PC-3 (cell line): ENCODE results near the gene CRIM1. TPM values are rescaled to one million over a fixed set of nuclear protein-coding genes. Genes with fewer than 3 reads are reported as not detected.
A peak's percentile ranks its signal among the peaks of the same experiment; 100 is the strongest.

ENCODE experiments used
- ATAC-seq: fragments of 200-7000 bp; cut with Tn5 transposase; 2 replicates; pipeline ENCODE4 v1.9.1; 2020; ENCODE audit warnings: mild to moderate bottlenecking, moderate library complexity
- BruUV-seq: library from RNA; stranded (reverse); fragments of 400-500 nt; replicated peaks from 2 replicates; lab custom pipeline; 2021; lab: Mats Ljungman, UMichigan
- CTCF ChIA-PET: fragments of 300-600 bp; sonication (Branson Sonifier 250); formaldehyde crosslinking; loops from one replicate; lab custom pipeline; 2022; ENCODE audit warnings: antibody characterized with exemption; lab: Charles Lee
- POLR2A ChIA-PET: fragments of 300-600 bp; sonication (Branson Sonifier 250); formaldehyde crosslinking; loops from one replicate; lab custom pipeline; 2022; ENCODE audit warnings: antibody characterized with exemption; ENCODE audit not compliant: unreplicated experiment; lab: Charles Lee
- DNase-seq: peaks from one replicate; pipeline ENCODE4 v3.0.0-alpha.2; 2015
- H2AFZ ChIP-seq: fragments of 300-600 bp; sonication (generic); 2 replicates; pipeline ENCODE4 v1.6.0; 2016; ENCODE audit warnings: antibody characterized with exemption, low read length
- H3F3A ChIP-seq: fragments of 300-600 bp; sonication (generic); one replicate; pipeline ENCODE4 v1.6.0; 2017; ENCODE audit warnings: antibody characterized with exemption, low read length, control low read depth, mild to moderate bottlenecking; ENCODE audit not compliant: unreplicated experiment
- H3K27ac ChIP-seq: fragments of 300-600 bp; sonication (generic); 2 replicates; pipeline ENCODE4 v1.5.1; 2016; ENCODE audit warnings: mild to moderate bottlenecking, low read length
- H3K27me3 ChIP-seq: fragments of 300-600 bp; sonication (generic); 2 replicates; pipeline ENCODE4 v1.6.1; 2016; ENCODE audit warnings: low read length, mixed read lengths
- H3K36me3 ChIP-seq: fragments of 300-600 bp; sonication (generic); 2 replicates; pipeline ENCODE4 v1.6.1; 2016; ENCODE audit warnings: low read depth, mixed run types, low read length, mixed read lengths
- H3K4me1 ChIP-seq: fragments of 300-600 bp; sonication (generic); 2 replicates; pipeline ENCODE4 v1.5.1; 2016; ENCODE audit warnings: low read length; ENCODE audit not compliant: insufficient read depth
- H3K4me2 ChIP-seq: fragments of 300-600 bp; sonication (generic); 2 replicates; pipeline ENCODE4 v1.6.0; 2016; ENCODE audit warnings: low read length
- H3K4me3 ChIP-seq: fragments of 300-600 bp; sonication (generic); 2 replicates; pipeline ENCODE4 v1.5.1; 2016; ENCODE audit warnings: mild to moderate bottlenecking, low read length, mixed read lengths
- H3K79me2 ChIP-seq: fragments of 300-600 bp; sonication (generic); 2 replicates; pipeline ENCODE4 v1.6.1; 2017; ENCODE audit warnings: low read length, mixed read lengths
- H3K9ac ChIP-seq: fragments of 300-600 bp; sonication (generic); 2 replicates; pipeline ENCODE4 v1.6.0; 2016; ENCODE audit warnings: mild to moderate bottlenecking, low read length
- H3K9me2 ChIP-seq: fragments of 300-600 bp; sonication (generic); replicated peaks from 2 replicates; pipeline ENCODE4 v1.6.1; 2016; ENCODE audit warnings: mixed run types, low read length, mixed read lengths
- H3K9me3 ChIP-seq: fragments of 300-600 bp; sonication (generic); 2 replicates; pipeline ENCODE4 v1.6.1; 2016; ENCODE audit warnings: low read length, mixed read lengths
- H4K20me1 ChIP-seq: fragments of 300-600 bp; sonication (generic); 2 replicates; pipeline ENCODE4 v1.6.1; 2016; ENCODE audit warnings: low read length, mixed read lengths
- EZH2 ChIP-seq: fragments of 300-600 bp; sonication (generic); IDR thresholded peaks from one replicate; pipeline ENCODE4 v1.6.1; 2017; ENCODE audit warnings: antibody characterized with exemption, mild to moderate bottlenecking, low read length; ENCODE audit not compliant: unreplicated experiment
- EZH2phosphoT487 ChIP-seq: fragments of 300-600 bp; sonication (generic); IDR thresholded peaks from 2 replicates; pipeline ENCODE4 v1.6.1; 2018; ENCODE audit warnings: mild to moderate bottlenecking, antibody characterized with exemption, low read length, borderline replicate concordance
- intact Hi-C: fragments of 100-400 bp; cut with micrococcal nuclease; formaldehyde crosslinking; loops from 2 replicates; pipeline ENCODE4 v1.9.0; 2023
- total RNA-seq: library from RNA; depleted of rRNA; stranded (reverse); fragments of >200 nt; gene quantifications from 2 replicates; pipeline ENCODE4 v1.2.3, GENCODE V29; 2014
- TF ChIP-seq, protein P1 (sequence below): fragments of 300-600 bp; sonication (generic); conservative IDR thresholded peaks from 2 replicates; pipeline ENCODE4 v1.5.1; 2017; ENCODE audit warnings: antibody characterized with exemption, low read depth, mild to moderate bottlenecking, low read length

The CRIM1 gene
- total RNA-seq, 1 experiment from 2014 or later, result 70.7 TPM

GRCh38 chr2:36539631-36540030 lies 184.1 kb downstream of the CRIM1 start:
- Histone ChIP-seq H3K27me3 (no peaks in the 10 kb centered on the region), H3K4me1 (peaks cover 8% of the 10 kb centered on the region), H3K4me2 (no peak overlapping the region), H4K20me1 (no peaks in the 10 kb centered on the region), H3K36me3 (peaks cover 34% of the 10 kb centered on the region), H3F3A (no peaks in the 10 kb centered on the region), H2AFZ (no peak overlapping the region), H3K4me3 (no peak overlapping the region), H3K79me2 (no peaks in the 10 kb centered on the region), H3K9me2 (no peaks in the 10 kb centered on the region), H3K9ac (no peak overlapping the region), H3K9me3 (no peaks in the 10 kb centered on the region), H3K27ac (no peak overlapping the region)
- BruUV-seq, result no TSS peak
- POLR2A ChIA-PET, result interaction anchor here (0.6 kb wide), 1 partner anchor 161 kb away, joined by 3 read pairs; no protein-coding TSS in a partner anchor
- intact Hi-C loops, result no loop called here
- DNase-seq (peak; percentile 61), ATAC-seq (peak; percentile 25)
- TF ChIP-seq EZH2, result no peak
- TF ChIP-seq, protein P1, sequence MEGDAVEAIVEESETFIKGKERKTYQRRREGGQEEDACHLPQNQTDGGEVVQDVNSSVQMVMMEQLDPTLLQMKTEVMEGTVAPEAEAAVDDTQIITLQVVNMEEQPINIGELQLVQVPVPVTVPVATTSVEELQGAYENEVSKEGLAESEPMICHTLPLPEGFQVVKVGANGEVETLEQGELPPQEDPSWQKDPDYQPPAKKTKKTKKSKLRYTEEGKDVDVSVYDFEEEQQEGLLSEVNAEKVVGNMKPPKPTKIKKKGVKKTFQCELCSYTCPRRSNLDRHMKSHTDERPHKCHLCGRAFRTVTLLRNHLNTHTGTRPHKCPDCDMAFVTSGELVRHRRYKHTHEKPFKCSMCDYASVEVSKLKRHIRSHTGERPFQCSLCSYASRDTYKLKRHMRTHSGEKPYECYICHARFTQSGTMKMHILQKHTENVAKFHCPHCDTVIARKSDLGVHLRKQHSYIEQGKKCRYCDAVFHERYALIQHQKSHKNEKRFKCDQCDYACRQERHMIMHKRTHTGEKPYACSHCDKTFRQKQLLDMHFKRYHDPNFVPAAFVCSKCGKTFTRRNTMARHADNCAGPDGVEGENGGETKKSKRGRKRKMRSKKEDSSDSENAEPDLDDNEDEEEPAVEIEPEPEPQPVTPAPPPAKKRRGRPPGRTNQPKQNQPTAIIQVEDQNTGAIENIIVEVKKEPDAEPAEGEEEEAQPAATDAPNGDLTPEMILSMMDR, result no peak
- TF ChIP-seq EZH2phosphoT487, result no peak
- CTCF ChIA-PET, result interaction anchor here (0.7 kb wide), 1 partner anchor 161 kb away, joined by 3 read pairs; no protein-coding TSS in a partner anchor

DNA sequence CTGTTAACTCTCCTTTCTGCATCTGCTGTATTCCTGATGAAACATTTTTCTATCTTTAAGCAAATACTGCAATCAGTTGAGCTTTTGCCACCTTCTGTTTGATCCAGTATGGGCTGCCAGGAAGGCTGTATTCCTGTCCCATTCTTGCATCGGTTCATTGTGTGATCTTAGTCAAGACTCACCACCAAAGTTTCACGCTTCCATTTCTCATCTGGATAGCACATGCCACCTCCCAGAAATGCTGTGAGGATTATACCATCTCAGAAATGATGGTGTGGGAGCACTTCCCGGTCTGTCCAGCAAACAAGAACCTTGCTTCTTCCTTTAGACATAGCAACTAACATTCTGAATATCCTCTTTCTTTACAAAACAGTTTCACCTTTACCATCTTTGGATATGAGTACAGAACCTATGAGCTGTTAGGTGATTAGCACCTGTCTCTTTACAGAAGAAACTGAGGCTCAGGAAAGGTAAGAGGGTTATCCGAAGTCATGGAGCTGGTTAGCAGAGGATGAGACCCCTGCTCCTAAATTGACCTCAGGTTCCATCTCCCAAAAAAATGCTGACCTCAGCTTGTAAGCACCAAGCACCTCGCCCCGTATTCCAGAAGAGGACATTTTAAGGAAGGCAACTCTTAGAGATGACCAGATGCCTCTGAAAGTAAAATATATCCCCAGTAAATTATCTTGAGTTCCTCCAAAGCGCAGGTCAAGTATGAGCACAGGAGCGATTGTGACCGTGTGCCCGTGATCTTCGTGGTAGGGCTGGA lies 185.6 kb downstream of the CRIM1 start:
- TF ChIP-seq EZH2 (no peak), EZH2phosphoT487 (no peak)
- TF ChIP-seq, protein P1, result no peak
- no peak overlapping the region for H3K4me3 ChIP-seq
- H3K9ac ChIP-seq, result no peak overlapping the region
- DNase-seq (no peak), ATAC-seq (no peak)
- no peaks in the 10 kb centered on the region for H3K9me3 ChIP-seq
- no TSS peak for BruUV-seq
- no peaks in the 10 kb centered on the region for H3F3A ChIP-seq
- H4K20me1 ChIP-seq, result no peaks in the 10 kb centered on the region
- H3K27me3 ChIP-seq, result no peaks in the 10 kb centered on the region
- no peaks in the 10 kb centered on the region for H3K9me2 ChIP-seq
- no peak overlapping the region for H3K27ac ChIP-seq
- intact Hi-C loops, result no loop called here
- peaks cover 48% of the 10 kb centered on the region for H3K36me3 ChIP-seq
- no peaks in the 10 kb centered on the region for H3K79me2 ChIP-seq
- CTCF ChIA-PET, result interaction anchor here (1.1 kb wide), 1 partner anchor 123 kb away, joined by 3 read pairs; no protein-coding TSS in a partner anchor
- peaks cover 8% of the 10 kb centered on the region for H3K4me1 ChIP-seq
- H2AFZ ChIP-seq, result no peak overlapping the region
- POLR2A ChIA-PET, result interaction anchor here (0.5 kb wide), 1 partner anchor 108 kb away, joined by 3 read pairs; no protein-coding TSS in a partner anchor
- H3K4me2 ChIP-seq, result no peak overlapping the region
